Erythroblast (primary cell): ENCODE data around the gene ATP6V0E1.
"Not testable (repeated sequence)": the region's sequence is repeated elsewhere in the genome, so short reads cannot be mapped to it uniquely, and the experiment has no call there.

Experiments used
- DNase-seq, 2 experiments: peaks; one replicate each; lab custom pipeline; 2025; lab: John Stamatoyannopoulos, UW
- GATA1 ChIP-seq: IDR thresholded peaks from 2 replicates; pipeline ENCODE4 v1.6.1; 2011; ENCODE audit warnings: low read depth, mild to moderate bottlenecking, control low read depth, low read length, moderate library complexity
- POLR2A ChIP-seq: IDR thresholded peaks from 2 replicates; pipeline ENCODE4 v1.6.1; 2011; ENCODE audit warnings: mild to moderate bottlenecking, low read length

Gene ATP6V0E1

DNA sequence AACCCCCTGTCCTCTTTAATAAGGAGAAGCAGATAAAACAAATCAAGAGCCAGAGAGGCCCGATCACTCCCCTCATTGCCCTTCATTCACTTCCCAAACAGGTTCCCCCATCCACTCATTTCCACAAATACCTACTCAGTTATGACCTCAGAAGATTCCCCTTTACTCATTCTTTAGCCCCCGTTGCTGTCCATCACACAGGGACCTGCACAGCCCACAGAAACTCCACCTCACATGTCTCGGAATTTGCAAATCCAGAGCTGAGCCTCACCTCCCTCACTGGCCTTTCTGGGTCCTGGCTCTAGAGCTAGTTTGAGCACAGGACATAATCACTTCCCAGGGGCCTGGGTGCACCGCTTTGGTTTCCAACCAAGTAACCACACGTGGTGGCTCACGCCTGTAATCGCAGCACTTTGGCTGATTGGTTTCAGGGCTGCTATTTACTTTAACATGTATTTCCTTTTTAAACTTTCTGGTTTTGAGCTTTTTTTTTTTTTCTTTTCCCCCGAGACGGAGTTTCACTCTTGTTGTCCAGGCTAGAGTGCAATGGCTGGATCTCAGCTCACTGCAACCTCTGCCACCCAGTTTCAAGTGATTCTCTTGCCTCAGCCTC, 17.8 kb downstream of the ATP6V0E1 start:
- DNase-seq: no peak
- TF ChIP-seq POLR2A (no peak), GATA1 (no peak)

DNA sequence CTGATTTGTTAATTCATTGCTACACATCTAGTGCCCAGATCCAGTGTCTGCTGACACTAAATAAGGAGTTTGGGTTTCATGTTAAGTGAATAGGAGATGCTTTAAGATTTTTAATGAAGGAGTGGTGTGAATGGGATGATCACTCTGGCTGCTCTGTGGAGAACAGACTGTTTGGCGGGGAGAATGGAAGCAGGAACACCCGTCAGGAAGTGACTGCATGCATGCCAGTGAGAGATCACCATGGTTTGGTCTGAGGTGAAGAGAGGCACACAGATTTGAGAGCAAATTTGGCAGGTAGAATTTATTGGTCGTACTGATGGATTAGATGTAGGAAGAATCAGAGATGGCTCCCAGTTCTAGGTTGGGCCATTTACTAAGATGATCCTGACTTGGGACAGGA, 19.8 kb downstream of the ATP6V0E1 start:
- TF ChIP-seq POLR2A: no peak
- TF ChIP-seq GATA1: no peak

DNA sequence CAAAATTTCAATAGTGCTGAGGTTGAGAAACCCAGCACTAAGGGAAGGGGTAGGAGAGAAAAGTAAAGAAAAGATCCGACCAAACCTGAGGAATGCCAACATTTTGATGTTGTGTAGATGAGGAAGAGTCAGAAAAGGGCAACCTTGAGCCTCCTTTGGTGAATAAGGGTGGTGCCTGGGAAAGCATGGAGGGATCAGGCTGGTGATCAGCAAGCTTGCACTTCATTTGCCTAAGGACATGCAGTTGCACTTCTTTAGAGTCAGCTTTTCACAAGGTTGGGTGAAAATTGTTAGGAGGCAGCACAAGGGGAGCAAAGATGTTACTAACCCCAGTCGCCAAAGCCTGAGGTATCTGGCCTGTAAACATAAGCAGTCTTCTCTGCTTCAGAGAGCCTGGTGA, 20.4 kb downstream of the ATP6V0E1 start:
- no peak for DNase-seq
- TF ChIP-seq POLR2A: no peak
- TF ChIP-seq GATA1: no peak

More for the DNA sequence above, 19.8 kb downstream of the ATP6V0E1 start:
- DNase-seq: no peak

DNA sequence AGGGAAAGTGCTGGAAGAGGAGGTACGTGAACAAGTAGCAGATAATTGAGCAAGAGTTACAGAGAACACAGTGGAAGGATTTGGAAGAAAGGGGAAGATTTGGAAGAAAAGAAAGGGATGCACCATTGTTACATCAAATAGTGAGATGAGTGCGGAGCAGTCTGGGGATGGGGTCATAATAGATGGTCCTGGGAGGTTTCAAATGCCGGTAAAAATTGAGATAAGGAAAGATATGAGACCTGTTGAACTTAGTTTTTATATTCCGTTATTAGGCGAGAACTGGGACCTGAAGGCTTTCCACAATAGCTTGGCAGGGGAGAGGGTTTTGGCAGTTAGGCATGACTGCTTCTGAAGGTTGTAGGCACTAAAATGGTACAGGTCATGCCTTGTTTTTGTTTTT, 20.9 kb downstream of the ATP6V0E1 start:
- no peak for DNase-seq

DNA sequence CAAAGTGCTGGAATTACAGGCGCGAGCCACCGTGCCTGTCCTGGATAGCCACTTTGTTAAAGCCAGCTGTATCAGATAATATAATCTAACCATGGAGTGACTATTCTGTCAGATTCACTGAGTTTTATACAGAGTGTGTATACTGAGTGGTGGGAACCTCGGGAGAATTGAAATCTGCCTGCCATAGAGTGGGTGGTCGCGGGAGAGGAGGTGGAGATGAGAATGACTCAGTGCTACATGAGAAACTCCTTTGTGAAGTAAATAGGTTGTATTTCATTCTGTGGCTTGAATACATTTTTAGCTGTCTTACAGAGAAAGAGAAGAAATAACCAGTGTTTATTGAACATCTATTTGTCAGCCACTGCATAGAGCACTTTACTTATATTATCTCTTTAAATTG, 26.4 kb downstream of the ATP6V0E1 start:
- TF ChIP-seq POLR2A (no peak), GATA1 (no peak)
- no peak for DNase-seq

More for the DNA sequence above, 20.9 kb downstream of the ATP6V0E1 start:
- TF ChIP-seq POLR2A (no peak), GATA1 (no peak)

DNA sequence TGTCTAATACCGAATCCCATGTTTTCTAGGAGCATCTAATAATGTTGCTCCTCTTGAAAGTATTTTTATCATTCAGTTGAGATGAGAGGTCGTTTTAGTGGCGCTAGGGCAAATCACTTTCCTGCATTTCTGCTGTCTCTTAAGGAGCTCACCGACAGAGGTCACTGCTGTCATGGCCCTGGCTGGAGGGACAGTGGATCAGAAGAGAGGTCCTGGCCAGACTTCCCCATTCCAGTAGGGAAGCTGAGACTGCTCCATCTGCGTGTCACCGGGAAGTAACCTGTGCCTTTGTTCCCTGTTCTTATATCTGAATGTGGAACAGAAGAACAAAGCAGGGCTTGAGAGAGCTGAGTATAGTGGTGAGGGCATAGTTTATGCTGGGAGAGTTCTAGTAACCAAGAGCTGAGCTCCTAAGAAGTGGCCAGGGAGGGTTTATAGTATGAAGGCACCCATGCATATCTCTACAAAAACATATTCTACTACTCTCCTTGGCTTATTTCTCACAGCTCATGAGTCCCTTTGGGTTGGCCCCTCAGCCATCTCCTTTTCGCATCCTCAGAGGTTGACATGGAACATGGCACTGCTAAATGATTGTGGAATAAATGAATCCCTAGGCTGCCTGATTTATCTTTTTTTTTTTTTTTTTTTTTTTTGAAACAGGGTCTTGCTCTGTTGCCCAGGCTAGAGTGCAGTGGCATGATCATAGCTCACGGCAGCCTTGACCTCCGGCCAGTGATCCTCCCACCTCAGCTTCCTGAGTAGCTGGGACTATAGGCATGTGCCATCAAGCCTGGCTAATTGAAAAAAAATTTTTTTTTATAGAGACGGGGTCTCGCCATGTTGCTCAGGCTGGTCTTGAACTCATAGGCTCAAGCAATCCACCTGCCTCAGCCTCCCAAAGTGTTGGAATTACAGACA, 27.2 kb downstream of the ATP6V0E1 start:
- DNase-seq: peak; percentile 11 to 33
- TF ChIP-seq GATA1 (no peak), POLR2A (no peak)

DNA sequence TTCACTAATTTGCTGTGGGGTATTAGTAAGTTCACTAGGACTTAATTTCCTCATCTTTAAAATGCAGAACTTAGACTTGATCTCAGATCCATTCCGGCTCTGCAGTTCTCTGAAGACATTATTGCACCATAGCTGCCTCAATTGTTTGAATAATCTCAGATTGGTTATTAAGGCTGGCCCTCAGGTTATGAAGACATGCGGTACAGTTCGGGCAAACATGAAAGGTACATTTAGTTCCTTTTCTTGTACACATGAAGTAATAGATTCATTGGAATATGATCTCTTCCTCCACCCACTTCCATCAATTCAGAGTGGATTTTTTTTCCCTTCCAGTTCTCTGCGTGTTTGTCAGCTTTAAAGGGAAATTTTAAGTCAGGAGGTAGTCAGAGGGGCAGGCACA, 28.0 kb downstream of the ATP6V0E1 start:
- TF ChIP-seq GATA1 (no peak), POLR2A (no peak)
- DNase-seq: no peak

DNA sequence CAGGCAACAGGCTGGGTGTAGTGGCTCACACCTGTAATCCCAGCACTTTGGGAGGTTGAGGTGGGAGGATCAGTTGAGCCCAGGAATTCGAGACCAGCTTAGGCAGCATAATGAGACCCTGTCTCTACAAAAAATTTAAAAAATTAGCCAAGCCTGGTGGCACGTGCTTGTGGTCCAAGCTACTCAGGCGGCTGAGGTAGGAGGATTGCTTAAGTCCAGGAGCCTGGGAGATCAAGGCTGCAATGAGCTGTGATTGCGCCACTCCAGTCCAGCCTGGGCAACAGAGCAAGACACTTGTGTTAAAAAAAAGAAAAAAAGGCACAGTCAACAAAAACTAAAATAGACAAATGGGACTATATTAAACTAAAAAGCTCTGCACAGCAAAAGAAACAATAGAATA, 29.3 kb downstream of the ATP6V0E1 start:
- TF ChIP-seq GATA1 (no peak), POLR2A (no peak)
- DNase-seq: no peak

DNA sequence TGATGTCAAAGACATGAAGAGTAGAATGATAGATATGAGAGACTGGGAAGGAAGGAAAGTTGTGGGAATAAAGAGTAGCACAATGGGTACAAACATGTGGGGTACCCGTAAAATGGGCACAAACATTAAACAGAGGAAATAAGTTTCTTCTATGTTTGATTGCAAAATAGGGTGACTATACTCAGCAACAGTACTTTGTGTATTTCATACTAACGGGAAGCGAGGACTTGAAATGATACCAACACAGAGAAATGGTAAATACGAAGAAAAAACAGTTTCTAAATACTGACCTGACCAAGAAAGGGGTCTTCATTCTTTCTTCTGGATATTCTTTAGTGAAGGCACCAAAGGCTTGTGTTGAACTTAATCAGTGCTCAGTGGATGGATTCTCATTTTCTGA, 31.1 kb downstream of the ATP6V0E1 start:
- no peak for TF ChIP-seq POLR2A
- no peak for TF ChIP-seq GATA1

DNA sequence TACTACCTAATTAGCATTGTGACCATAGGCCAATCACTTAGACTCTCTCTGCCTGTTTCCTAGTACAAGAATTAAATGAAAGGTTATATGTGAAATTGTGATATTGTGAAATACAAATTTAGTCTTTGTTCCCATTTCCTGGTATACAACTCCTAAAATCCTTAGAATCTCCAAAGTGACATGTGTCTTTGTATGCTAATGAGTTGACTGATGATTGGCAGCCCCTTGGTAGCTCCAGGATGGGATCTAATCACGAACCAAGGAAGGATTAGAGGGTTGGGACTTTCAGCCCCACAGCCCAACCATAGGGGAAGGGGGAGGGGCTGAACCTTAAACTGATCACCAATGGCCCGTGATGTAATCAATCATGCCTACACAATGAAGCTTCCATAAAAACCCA, 31.6 kb downstream of the ATP6V0E1 start:
- no peak for DNase-seq
- TF ChIP-seq GATA1: no peak
- TF ChIP-seq POLR2A: no peak

More for the DNA sequence above, 31.1 kb downstream of the ATP6V0E1 start:
- DNase-seq: no peak

DNA sequence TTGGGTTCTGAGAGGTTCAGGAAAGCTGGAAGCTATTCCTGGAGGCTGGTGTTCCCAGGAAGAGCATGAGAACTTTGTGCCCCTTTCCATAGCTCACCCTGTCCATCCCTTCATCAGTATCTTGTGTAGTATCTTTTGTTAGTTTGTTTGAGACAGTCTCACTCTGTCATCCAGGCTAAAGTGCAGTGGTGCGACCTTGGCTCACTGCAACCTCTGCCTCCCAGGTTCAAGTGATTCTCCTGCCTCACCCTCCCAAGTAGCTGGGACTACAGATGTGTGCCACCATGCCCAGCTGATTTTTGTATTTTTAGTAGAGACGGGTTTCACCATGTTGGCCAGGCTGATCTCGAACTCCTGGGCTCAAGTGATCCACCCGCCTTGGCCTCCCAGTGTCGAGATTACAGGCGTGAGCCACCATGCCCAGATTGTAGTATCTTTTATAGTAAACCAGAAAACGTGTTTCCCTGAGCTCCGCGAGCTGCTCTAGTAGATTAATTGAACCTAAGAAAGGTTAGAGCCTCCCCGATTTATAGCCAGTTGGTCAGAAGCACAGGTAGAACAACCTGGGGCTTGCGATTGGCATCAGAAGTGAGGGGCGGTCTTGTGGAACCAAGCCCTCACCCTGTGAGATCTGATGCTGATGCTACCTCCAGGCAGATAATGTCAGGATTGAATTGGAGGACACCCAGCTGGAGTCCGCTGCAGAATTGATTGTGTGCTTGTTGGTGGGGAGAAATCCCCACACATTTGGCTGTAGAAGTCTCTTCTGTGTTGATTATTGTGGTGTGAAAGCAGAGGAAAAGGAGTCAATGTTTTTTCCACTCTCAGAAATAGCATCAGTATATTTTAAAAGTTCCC, 32.3 kb downstream of the ATP6V0E1 start:
- TF ChIP-seq POLR2A (no peak), GATA1 (no peak)
- no peak for DNase-seq

DNA sequence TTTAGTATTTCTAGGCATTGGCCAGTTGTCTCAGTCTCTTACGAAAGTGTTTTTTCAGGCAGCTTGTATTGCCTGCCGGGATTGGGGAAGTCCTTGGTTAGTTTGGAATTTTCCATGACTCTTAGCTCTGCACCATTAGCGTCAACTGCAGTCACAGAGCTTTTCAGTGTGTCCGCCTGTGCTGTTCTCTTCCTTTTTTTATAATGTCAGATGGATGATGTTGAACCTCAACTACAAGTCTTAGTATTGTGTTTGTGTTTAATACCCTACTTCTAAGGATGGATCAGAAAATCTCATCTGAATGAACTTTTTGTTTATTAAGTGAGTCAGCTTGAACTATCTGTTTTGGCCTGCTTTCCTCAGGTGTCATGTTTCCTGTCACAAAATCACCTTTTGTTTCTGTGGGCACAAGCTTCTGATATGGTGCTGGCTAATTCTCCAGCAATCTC, 33.1 kb downstream of the ATP6V0E1 start:
- TF ChIP-seq GATA1 (no peak), POLR2A (no peak)
- DNase-seq: no peak

DNA sequence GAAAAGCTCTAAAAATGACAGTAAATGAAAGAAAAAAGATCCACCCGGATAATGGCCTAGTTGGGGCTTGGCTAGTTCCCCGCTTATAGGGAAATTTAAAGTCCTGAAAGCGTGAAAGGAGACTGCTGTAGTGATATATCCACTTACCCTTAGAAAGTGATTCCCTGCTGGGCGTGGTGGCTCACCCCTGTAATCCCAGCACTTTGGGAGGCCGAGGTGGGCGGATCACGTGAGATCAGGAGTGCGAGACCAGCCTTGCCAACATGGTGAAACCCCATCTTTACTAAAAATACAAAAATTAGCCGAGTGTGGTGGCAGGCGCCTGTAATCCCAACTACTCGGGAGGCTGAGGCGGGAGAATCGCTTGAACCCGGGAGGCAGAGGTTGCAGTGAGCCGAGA, 33.5 kb downstream of the ATP6V0E1 start:
- DNase-seq: not testable (repeated sequence)
